ENCODE results near the gene FSCB. TPM values are rescaled to one million over a fixed set of nuclear protein-coding genes. Genes with fewer than 3 reads are reported as not detected.

The FSCB gene
- total and polyA plus RNA-seq, 2 experiments from 2014 or later, result 0.07 TPM; not detected in 1

DNA sequence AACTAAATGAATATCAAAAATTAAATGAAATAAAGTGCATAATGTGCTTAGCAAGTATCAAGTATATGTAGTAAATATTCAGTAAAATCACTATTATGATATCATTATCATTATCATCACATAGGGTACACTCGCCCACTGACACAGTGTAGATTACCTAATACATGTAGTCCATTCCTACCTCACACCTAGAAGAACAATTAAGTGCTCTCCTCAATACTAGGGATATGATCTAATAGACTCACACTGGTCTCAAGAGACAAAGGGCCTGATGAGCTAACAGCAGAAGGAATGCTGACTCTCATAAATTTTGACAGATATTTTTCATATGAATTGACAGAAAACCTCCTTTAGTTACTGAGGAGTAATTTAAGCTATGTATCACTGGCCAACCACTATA lies 29.1 kb downstream of the FSCB start:
- Histone ChIP-seq H3K27ac (ENCODE audit: low read depth) (no peak overlapping the region), H3K4me3 (no peak overlapping the region), H2AFZ (no peak overlapping the region), H3K27me3 (ENCODE audit: insufficient read depth) (no peaks in the 10 kb centered on the region), H3K4me1 (ENCODE audit: insufficient read depth) (no peaks in the 10 kb centered on the region), H3K79me2 (replicated peaks; ENCODE audit: insufficient read depth) (no peaks in the 10 kb centered on the region), H3F3A (replicated peaks; ENCODE audit: low read depth) (no peaks in the 10 kb centered on the region), H3K9me2 (ENCODE audit: insufficient read depth) (no peaks in the 10 kb centered on the region; the same call in 1 of the 2 replicates), H3K4me2 (no peak overlapping the region), H4K20me1 (replicated peaks; ENCODE audit: insufficient read depth) (no peaks in the 10 kb centered on the region), H3K36me3 (ENCODE audit: insufficient read depth) (no peaks in the 10 kb centered on the region)
- DNase-seq (ENCODE audit: low spot score) (no peak), ATAC-seq (no peak)
- no peaks in the 10 kb centered on the region for H3K4me1 Mint-ChIP-seq
- H3K4me3 Mint-ChIP-seq, result no peak overlapping the region
- no peaks in the 10 kb centered on the region for H3K27me3 Mint-ChIP-seq (ENCODE audit: insufficient read depth, low read depth, poor library complexity)
- TF ChIP-seq NANOG (IDR thresholded peaks at IDR 0.05; ENCODE audit: borderline replicate concordance) (no peak), EZH2phosphoT487 (IDR thresholded peaks at IDR 0.05; ENCODE audit: unreplicated experiment) (no peak), STAT1 (IDR thresholded peaks at IDR 0.05; ENCODE audit: unreplicated experiment) (no peak), JUNB (IDR thresholded peaks at IDR 0.05; ENCODE audit: unreplicated experiment) (no peak), EZH2 (IDR thresholded peaks at IDR 0.05; ENCODE audit: low read depth, unreplicated experiment) (no peak), CREB1 (CRISPR knock-in tag; IDR thresholded peaks at IDR 0.05; ENCODE audit: low read depth) (no peak), POLR2AphosphoS5 (IDR thresholded peaks at IDR 0.05; ENCODE audit: low read depth) (no peak), ZNF114 (CRISPR knock-in tag; IDR thresholded peaks at IDR 0.05) (no peak), ZNF331 (CRISPR knock-in tag; IDR thresholded peaks at IDR 0.05; ENCODE audit: low read depth) (no peak)
- TF ChIP-seq, protein P1, sequence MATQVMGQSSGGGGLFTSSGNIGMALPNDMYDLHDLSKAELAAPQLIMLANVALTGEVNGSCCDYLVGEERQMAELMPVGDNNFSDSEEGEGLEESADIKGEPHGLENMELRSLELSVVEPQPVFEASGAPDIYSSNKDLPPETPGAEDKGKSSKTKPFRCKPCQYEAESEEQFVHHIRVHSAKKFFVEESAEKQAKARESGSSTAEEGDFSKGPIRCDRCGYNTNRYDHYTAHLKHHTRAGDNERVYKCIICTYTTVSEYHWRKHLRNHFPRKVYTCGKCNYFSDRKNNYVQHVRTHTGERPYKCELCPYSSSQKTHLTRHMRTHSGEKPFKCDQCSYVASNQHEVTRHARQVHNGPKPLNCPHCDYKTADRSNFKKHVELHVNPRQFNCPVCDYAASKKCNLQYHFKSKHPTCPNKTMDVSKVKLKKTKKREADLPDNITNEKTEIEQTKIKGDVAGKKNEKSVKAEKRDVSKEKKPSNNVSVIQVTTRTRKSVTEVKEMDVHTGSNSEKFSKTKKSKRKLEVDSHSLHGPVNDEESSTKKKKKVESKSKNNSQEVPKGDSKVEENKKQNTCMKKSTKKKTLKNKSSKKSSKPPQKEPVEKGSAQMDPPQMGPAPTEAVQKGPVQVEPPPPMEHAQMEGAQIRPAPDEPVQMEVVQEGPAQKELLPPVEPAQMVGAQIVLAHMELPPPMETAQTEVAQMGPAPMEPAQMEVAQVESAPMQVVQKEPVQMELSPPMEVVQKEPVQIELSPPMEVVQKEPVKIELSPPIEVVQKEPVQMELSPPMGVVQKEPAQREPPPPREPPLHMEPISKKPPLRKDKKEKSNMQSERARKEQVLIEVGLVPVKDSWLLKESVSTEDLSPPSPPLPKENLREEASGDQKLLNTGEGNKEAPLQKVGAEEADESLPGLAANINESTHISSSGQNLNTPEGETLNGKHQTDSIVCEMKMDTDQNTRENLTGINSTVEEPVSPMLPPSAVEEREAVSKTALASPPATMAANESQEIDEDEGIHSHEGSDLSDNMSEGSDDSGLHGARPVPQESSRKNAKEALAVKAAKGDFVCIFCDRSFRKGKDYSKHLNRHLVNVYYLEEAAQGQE (IDR thresholded peaks at IDR 0.05; ENCODE audit: unreplicated experiment), result no peak
- TF ChIP-seq, protein P2, sequence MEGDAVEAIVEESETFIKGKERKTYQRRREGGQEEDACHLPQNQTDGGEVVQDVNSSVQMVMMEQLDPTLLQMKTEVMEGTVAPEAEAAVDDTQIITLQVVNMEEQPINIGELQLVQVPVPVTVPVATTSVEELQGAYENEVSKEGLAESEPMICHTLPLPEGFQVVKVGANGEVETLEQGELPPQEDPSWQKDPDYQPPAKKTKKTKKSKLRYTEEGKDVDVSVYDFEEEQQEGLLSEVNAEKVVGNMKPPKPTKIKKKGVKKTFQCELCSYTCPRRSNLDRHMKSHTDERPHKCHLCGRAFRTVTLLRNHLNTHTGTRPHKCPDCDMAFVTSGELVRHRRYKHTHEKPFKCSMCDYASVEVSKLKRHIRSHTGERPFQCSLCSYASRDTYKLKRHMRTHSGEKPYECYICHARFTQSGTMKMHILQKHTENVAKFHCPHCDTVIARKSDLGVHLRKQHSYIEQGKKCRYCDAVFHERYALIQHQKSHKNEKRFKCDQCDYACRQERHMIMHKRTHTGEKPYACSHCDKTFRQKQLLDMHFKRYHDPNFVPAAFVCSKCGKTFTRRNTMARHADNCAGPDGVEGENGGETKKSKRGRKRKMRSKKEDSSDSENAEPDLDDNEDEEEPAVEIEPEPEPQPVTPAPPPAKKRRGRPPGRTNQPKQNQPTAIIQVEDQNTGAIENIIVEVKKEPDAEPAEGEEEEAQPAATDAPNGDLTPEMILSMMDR (conservative IDR thresholded peaks at IDR 0.05; ENCODE audit: low read depth in 2 of 2), result no peak
- TF ChIP-seq, protein P3, sequence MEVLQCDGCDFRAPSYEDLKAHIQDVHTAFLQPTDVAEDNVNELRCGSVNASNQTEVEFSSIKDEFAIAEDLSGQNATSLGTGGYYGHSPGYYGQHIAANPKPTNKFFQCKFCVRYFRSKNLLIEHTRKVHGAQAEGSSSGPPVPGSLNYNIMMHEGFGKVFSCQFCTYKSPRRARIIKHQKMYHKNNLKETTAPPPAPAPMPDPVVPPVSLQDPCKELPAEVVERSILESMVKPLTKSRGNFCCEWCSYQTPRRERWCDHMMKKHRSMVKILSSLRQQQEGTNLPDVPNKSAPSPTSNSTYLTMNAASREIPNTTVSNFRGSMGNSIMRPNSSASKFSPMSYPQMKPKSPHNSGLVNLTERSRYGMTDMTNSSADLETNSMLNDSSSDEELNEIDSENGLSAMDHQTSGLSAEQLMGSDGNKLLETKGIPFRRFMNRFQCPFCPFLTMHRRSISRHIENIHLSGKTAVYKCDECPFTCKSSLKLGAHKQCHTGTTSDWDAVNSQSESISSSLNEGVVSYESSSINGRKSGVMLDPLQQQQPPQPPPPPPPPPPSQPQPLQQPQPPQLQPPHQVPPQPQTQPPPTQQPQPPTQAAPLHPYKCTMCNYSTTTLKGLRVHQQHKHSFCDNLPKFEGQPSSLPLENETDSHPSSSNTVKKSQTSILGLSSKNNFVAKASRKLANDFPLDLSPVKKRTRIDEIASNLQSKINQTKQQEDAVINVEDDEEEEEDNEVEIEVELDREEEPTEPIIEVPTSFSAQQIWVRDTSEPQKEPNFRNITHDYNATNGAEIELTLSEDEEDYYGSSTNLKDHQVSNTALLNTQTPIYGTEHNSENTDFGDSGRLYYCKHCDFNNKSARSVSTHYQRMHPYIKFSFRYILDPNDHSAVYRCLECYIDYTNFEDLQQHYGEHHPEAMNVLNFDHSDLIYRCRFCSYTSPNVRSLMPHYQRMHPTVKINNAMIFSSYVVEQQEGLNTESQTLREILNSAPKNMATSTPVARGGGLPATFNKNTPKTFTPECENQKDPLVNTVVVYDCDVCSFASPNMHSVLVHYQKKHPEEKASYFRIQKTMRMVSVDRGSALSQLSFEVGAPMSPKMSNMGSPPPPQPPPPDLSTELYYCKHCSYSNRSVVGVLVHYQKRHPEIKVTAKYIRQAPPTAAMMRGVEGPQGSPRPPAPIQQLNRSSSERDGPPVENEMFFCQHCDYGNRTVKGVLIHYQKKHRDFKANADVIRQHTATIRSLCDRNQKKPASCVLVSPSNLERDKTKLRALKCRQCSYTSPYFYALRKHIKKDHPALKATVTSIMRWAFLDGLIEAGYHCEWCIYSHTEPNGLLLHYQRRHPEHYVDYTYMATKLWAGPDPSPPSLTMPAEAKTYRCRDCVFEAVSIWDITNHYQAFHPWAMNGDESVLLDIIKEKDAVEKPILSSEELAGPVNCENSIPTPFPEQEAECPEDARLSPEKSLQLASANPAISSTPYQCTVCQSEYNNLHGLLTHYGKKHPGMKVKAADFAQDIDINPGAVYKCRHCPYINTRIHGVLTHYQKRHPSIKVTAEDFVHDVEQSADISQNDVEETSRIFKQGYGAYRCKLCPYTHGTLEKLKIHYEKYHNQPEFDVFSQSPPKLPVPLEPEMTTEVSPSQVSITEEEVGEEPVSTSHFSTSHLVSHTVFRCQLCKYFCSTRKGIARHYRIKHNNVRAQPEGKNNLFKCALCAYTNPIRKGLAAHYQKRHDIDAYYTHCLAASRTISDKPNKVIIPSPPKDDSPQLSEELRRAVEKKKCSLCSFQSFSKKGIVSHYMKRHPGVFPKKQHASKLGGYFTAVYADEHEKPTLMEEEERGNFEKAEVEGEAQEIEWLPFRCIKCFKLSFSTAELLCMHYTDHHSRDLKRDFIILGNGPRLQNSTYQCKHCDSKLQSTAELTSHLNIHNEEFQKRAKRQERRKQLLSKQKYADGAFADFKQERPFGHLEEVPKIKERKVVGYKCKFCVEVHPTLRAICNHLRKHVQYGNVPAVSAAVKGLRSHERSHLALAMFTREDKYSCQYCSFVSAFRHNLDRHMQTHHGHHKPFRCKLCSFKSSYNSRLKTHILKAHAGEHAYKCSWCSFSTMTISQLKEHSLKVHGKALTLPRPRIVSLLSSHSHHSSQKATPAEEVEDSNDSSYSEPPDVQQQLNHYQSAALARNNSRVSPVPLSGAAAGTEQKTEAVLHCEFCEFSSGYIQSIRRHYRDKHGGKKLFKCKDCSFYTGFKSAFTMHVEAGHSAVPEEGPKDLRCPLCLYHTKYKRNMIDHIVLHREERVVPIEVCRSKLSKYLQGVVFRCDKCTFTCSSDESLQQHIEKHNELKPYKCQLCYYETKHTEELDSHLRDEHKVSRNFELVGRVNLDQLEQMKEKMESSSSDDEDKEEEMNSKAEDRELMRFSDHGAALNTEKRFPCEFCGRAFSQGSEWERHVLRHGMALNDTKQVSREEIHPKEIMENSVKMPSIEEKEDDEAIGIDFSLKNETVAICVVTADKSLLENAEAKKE (CRISPR knock-in tag; IDR thresholded peaks at IDR 0.05), result no peak
- TF ChIP-seq, protein P4, sequence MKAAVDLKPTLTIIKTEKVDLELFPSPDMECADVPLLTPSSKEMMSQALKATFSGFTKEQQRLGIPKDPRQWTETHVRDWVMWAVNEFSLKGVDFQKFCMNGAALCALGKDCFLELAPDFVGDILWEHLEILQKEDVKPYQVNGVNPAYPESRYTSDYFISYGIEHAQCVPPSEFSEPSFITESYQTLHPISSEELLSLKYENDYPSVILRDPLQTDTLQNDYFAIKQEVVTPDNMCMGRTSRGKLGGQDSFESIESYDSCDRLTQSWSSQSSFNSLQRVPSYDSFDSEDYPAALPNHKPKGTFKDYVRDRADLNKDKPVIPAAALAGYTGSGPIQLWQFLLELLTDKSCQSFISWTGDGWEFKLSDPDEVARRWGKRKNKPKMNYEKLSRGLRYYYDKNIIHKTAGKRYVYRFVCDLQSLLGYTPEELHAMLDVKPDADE (IDR thresholded peaks at IDR 0.05), result no peak
- H3K9me3 Mint-ChIP-seq, result peaks cover 8% of the 10 kb centered on the region; the same call in 1 of the 3 replicates
- H3K27ac Mint-ChIP-seq, result no peak overlapping the region
- H3K36me3 Mint-ChIP-seq (ENCODE audit: low read depth), result no peaks in the 10 kb centered on the region

Measured in GM23338 (cell line).